SJCRH30 (cell line): ENCODE data around the gene HOMER2. TPM values are rescaled to one million over a fixed set of nuclear protein-coding genes. Genes with fewer than 3 reads are reported as not detected.

Experiments used
- DNase-seq, 2 experiments: peaks; one replicate each; pipeline ENCODE4 v3.0.0-alpha.2; 2015 to 2020
- H3K27ac ChIP-seq: fragments of 250-450 bp; sonication (Bioruptor Pico); 2 replicates; pipeline ENCODE4 v1.5.1; 2020; ENCODE audit warnings: mild to moderate bottlenecking, moderate library complexity
- H3K27me3 ChIP-seq: fragments of 250-450 bp; sonication (Bioruptor Pico); 2 replicates; pipeline ENCODE4 v1.5.1; 2020; ENCODE audit warnings: mild to moderate bottlenecking, moderate library complexity
- H3K36me3 ChIP-seq: fragments of 250-450 bp; sonication (Bioruptor Pico); 2 replicates; pipeline ENCODE4 v1.5.1; 2020; ENCODE audit warnings: mild to moderate bottlenecking, moderate library complexity
- H3K4me1 ChIP-seq: fragments of 250-450 bp; sonication (Bioruptor Pico); 2 replicates; pipeline ENCODE4 v1.5.1; 2020; ENCODE audit warnings: mild to moderate bottlenecking, moderate library complexity
- H3K4me3 ChIP-seq: fragments of 250-450 bp; sonication (Bioruptor Pico); 2 replicates; pipeline ENCODE4 v1.5.1; 2020; ENCODE audit warnings: mild to moderate bottlenecking, moderate library complexity
- H3K9me3 ChIP-seq: fragments of 250-450 bp; sonication (Bioruptor Pico); replicated peaks from 2 replicates; pipeline ENCODE4 v1.5.1; 2020; ENCODE audit warnings: mild to moderate bottlenecking, moderate library complexity
- total RNA-seq: library from RNA; depleted of rRNA; stranded (reverse); fragments of >200 nt; shearing (Covaris generic); gene quantifications from 2 replicates; pipeline ENCODE4 v1.2.3, GENCODE V29; 2014

The HOMER2 gene
- total RNA-seq, 1 experiment from 2014 or later: 6.8 TPM

GRCh38 chr15:82928711-82929110 lies 23.8 kb downstream of the HOMER2 start:
- Histone ChIP-seq H3K4me3 (no peak overlapping the region), H3K27ac (no peak overlapping the region), H3K27me3 (no peaks in the 10 kb centered on the region), H3K36me3 (no peaks in the 10 kb centered on the region), H3K4me1 (no peaks in the 10 kb centered on the region), H3K9me3 (no peaks in the 10 kb centered on the region)
- no peak for DNase-seq

- no peak for DNase-seq
- Histone ChIP-seq H3K4me1 (no peaks in the 10 kb centered on the region), H3K27ac (no peak overlapping the region), H3K27me3 (no peaks in the 10 kb centered on the region), H3K4me3 (no peak overlapping the region), H3K9me3 (no peaks in the 10 kb centered on the region), H3K36me3 (no peaks in the 10 kb centered on the region)
Observed at GRCh38 chr15:82923744-82924143, 28.8 kb downstream of the HOMER2 start.

- Histone ChIP-seq H3K4me3 (no peak overlapping the region), H3K4me1 (no peaks in the 10 kb centered on the region), H3K27me3 (no peaks in the 10 kb centered on the region), H3K9me3 (no peaks in the 10 kb centered on the region), H3K27ac (no peak overlapping the region), H3K36me3 (no peaks in the 10 kb centered on the region)
- DNase-seq: no peak
Observed at GRCh38 chr15:82922737-82923136, 29.8 kb downstream of the HOMER2 start.

- no peak for DNase-seq
- Histone ChIP-seq H3K4me3 (no peak overlapping the region), H3K9me3 (no peaks in the 10 kb centered on the region), H3K36me3 (no peaks in the 10 kb centered on the region), H3K4me1 (no peaks in the 10 kb centered on the region), H3K27me3 (no peaks in the 10 kb centered on the region), H3K27ac (no peak overlapping the region)
Observed at GRCh38 chr15:82921939-82922338, 30.6 kb downstream of the HOMER2 start.

GRCh38 chr15:82921242-82921641 lies 31.3 kb downstream of the HOMER2 start:
- no peak for DNase-seq
- H3K4me3 ChIP-seq: no peak overlapping the region
- no peaks in the 10 kb centered on the region for H3K27me3 ChIP-seq
- no peak overlapping the region for H3K27ac ChIP-seq
- H3K36me3 ChIP-seq: no peaks in the 10 kb centered on the region
- H3K9me3 ChIP-seq: no peaks in the 10 kb centered on the region
- no peaks in the 10 kb centered on the region for H3K4me1 ChIP-seq

- H3K27ac ChIP-seq: no peak overlapping the region
- H3K4me1 ChIP-seq: no peaks in the 10 kb centered on the region
- no peak for DNase-seq
Observed at GRCh38 chr15:82919231-82919886, 33.2 kb downstream of the HOMER2 start.

GRCh38 chr15:82918607-82919230 lies 33.8 kb downstream of the HOMER2 start:
- Histone ChIP-seq H3K4me1 (no peaks in the 10 kb centered on the region), H3K27me3 (no peaks in the 10 kb centered on the region), H3K36me3 (no peaks in the 10 kb centered on the region), H3K27ac (no peak overlapping the region), H3K9me3 (no peaks in the 10 kb centered on the region), H3K4me3 (no peak overlapping the region)
- DNase-seq: no peak

More at GRCh38 chr15:82919231-82919886, 33.2 kb downstream of the HOMER2 start:
- no peaks in the 10 kb centered on the region for H3K27me3 ChIP-seq
- no peak overlapping the region for H3K4me3 ChIP-seq
- H3K9me3 ChIP-seq: no peaks in the 10 kb centered on the region
- H3K36me3 ChIP-seq: no peaks in the 10 kb centered on the region

- no peaks in the 10 kb centered on the region for H3K36me3 ChIP-seq
- H3K9me3 ChIP-seq: no peaks in the 10 kb centered on the region
- H3K4me1 ChIP-seq: no peaks in the 10 kb centered on the region
- no peak overlapping the region for H3K27ac ChIP-seq
- no peak for DNase-seq
- no peak overlapping the region for H3K4me3 ChIP-seq
- no peaks in the 10 kb centered on the region for H3K27me3 ChIP-seq
Observed at GRCh38 chr15:82918162-82918561, 34.4 kb downstream of the HOMER2 start.

GRCh38 chr15:82917249-82917648 lies 35.3 kb downstream of the HOMER2 start:
- H3K27me3 ChIP-seq: no peaks in the 10 kb centered on the region
- H3K27ac ChIP-seq: no peak overlapping the region
- DNase-seq: peak in 1 of 2 experiments; percentile 31
- H3K4me3 ChIP-seq: no peak overlapping the region
- H3K9me3 ChIP-seq: no peaks in the 10 kb centered on the region
- H3K36me3 ChIP-seq: no peaks in the 10 kb centered on the region
- H3K4me1 ChIP-seq: no peaks in the 10 kb centered on the region

- H3K27ac ChIP-seq: no peak overlapping the region
- no peaks in the 10 kb centered on the region for H3K36me3 ChIP-seq
- no peaks in the 10 kb centered on the region for H3K27me3 ChIP-seq
- no peak for DNase-seq
- H3K9me3 ChIP-seq: no peaks in the 10 kb centered on the region
- H3K4me1 ChIP-seq: no peaks in the 10 kb centered on the region
- H3K4me3 ChIP-seq: no peak overlapping the region
Observed at GRCh38 chr15:82916161-82916952, 36.2 kb downstream of the HOMER2 start.

GRCh38 chr15:82914396-82914795 lies 38.1 kb downstream of the HOMER2 start:
- Histone ChIP-seq H3K27ac (no peak overlapping the region), H3K4me3 (no peak overlapping the region), H3K4me1 (no peaks in the 10 kb centered on the region), H3K9me3 (no peaks in the 10 kb centered on the region), H3K36me3 (no peaks in the 10 kb centered on the region), H3K27me3 (no peaks in the 10 kb centered on the region)
- no peak for DNase-seq

- H3K27ac ChIP-seq: no peak overlapping the region
- H3K4me3 ChIP-seq: no peak overlapping the region
- no peaks in the 10 kb centered on the region for H3K4me1 ChIP-seq
- no peaks in the 10 kb centered on the region for H3K9me3 ChIP-seq
- no peaks in the 10 kb centered on the region for H3K27me3 ChIP-seq
- H3K36me3 ChIP-seq: no peaks in the 10 kb centered on the region
- DNase-seq: no peak
Observed at GRCh38 chr15:82911458-82911857, 41.1 kb downstream of the HOMER2 start.

- no peak for DNase-seq
- no peaks in the 10 kb centered on the region for H3K4me1 ChIP-seq
Observed at GRCh38 chr15:82910721-82911120, 41.8 kb downstream of the HOMER2 start.

GRCh38 chr15:82909080-82909815 lies 43.3 kb downstream of the HOMER2 start:
- H3K27ac ChIP-seq: no peak overlapping the region
- no peak overlapping the region for H3K4me3 ChIP-seq
- no peaks in the 10 kb centered on the region for H3K9me3 ChIP-seq
- H3K4me1 ChIP-seq: no peaks in the 10 kb centered on the region
- no peaks in the 10 kb centered on the region; the same call in 1 of the 2 replicates for H3K27me3 ChIP-seq
- DNase-seq: no peak
- H3K36me3 ChIP-seq: no peaks in the 10 kb centered on the region

More at GRCh38 chr15:82910721-82911120, 41.8 kb downstream of the HOMER2 start:
- H3K36me3 ChIP-seq: no peaks in the 10 kb centered on the region
- no peak overlapping the region for H3K27ac ChIP-seq
- no peaks in the 10 kb centered on the region for H3K9me3 ChIP-seq
- H3K4me3 ChIP-seq: no peak overlapping the region
- H3K27me3 ChIP-seq: no peaks in the 10 kb centered on the region; the same call in 1 of the 2 replicates

GRCh38 chr15:82907350-82907749 lies 45.2 kb downstream of the HOMER2 start:
- no peak overlapping the region for H3K4me3 ChIP-seq
- no peaks in the 10 kb centered on the region for H3K9me3 ChIP-seq
- no peak for DNase-seq
- H3K4me1 ChIP-seq: no peaks in the 10 kb centered on the region
- no peaks in the 10 kb centered on the region; the same call in 1 of the 2 replicates for H3K27me3 ChIP-seq
- no peaks in the 10 kb centered on the region for H3K36me3 ChIP-seq
- H3K27ac ChIP-seq: no peak overlapping the region
